Activated T-cell treated with anti-CD3 and anti-CD28 coated beads, Interleukin-2, amount 50 U/mL, for 72 hours (primary cell): ENCODE data around the gene ANP32B. TPM values are rescaled to one million over a fixed set of nuclear protein-coding genes. Genes with fewer than 3 reads are reported as not detected.
"Not testable (repeated sequence)": the region's sequence is repeated elsewhere in the genome, so short reads cannot be mapped to it uniquely, and the experiment has no call there.

Experiments
- ATAC-seq, 2 donors: fragments of 150-1000 bp; cut with Tn5 transposase; replicated peaks in 1 of 2; 2 replicates each; pipeline ENCODE4 v1.10.0; 2021; ENCODE audit warnings: moderate library complexity in 2 of 2, mild to moderate bottlenecking in 1 of 2
- DNase-seq, 2 donors: peaks; one replicate each; pipeline ENCODE4 v3.0.0; 2021 to 2022; ENCODE audit warnings: mixed read lengths in 1 of 2
- H3K27ac Mint-ChIP-seq: one replicate; pipeline ENCODE4 v1.8.0; 2022; ENCODE audit warnings: mild to moderate bottlenecking, moderate library complexity, mixed read lengths
- H3K27me3 Mint-ChIP-seq: one replicate; pipeline ENCODE4 v1.8.0; 2022; ENCODE audit warnings: low read depth, mixed read lengths
- H3K36me3 Mint-ChIP-seq, 2 donors: one replicate each; pipeline ENCODE4 v1.8.0; 2022; ENCODE audit warnings: mixed read lengths in 2 of 2, mild to moderate bottlenecking in 1 of 2; ENCODE audit not compliant: insufficient read depth in 2 of 2
- H3K4me1 Mint-ChIP-seq: one replicate; pipeline ENCODE4 v1.8.0; 2022; ENCODE audit warnings: low read depth, mixed read lengths
- H3K4me3 Mint-ChIP-seq, 2 donors: one replicate each; pipeline ENCODE4 v1.8.0; 2022; ENCODE audit warnings: mild to moderate bottlenecking in 2 of 2, mixed read lengths in 2 of 2, moderate library complexity in 2 of 2
- H3K9me3 Mint-ChIP-seq, 2 donors: one replicate each; pipeline ENCODE4 v1.8.0; 2022; ENCODE audit warnings: mixed read lengths in 2 of 2
- total RNA-seq, 2 donors: library from RNA; stranded (reverse); gene quantifications; one replicate each; pipeline ENCODE4 v1.2.3, GENCODE V29; 2022

ANP32B gene
- total RNA-seq, 2 donors from 2014 or later: 361 to 433 TPM

DNA sequence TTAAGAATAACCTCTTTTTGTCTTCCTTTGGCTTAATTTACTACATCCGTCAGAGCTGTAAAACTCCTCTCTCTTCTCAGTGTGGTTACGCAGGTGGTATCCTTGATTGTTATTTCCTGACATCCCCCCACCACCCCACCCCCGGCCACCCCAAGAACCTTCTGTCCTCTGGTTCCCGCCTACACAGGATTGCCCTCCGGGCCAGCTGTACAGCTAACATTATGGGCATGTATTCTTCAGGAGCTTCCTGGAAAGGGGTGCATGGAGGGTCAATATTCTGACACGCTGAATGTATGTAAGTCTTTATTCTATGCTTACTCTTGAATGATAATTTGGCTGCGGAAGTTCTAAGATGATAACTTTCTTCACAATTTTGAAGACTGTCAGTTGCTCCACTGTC, 13.0 kb upstream of the ANP32B start:
- ATAC-seq: no peak
- Mint-ChIP-seq H3K36me3 (peaks cover 0 to under 1% of the 10 kb centered on the region in 2 donors), H3K4me3 (peak overlapping the region in 1 of 2 donors; percentile 24), H3K27ac (no peak overlapping the region), H3K9me3 (no peaks in the 10 kb centered on the region), H3K4me1 (no peaks in the 10 kb centered on the region), H3K27me3 (no peaks in the 10 kb centered on the region)
- no peak for DNase-seq

GRCh38 chr9:97972753-97973152, 10.4 kb upstream of the ANP32B start:
- no peaks in the 10 kb centered on the region for H3K4me1 Mint-ChIP-seq
- H3K36me3 Mint-ChIP-seq: peaks cover 0 to 3% of the 10 kb centered on the region in 2 donors
- ATAC-seq (no peak), DNase-seq (no peak)
- H3K9me3 Mint-ChIP-seq: no peaks in the 10 kb centered on the region
- H3K27ac Mint-ChIP-seq: no peak overlapping the region
- no peak overlapping the region for H3K4me3 Mint-ChIP-seq
- H3K27me3 Mint-ChIP-seq: no peaks in the 10 kb centered on the region

- H3K27me3 Mint-ChIP-seq: no peaks in the 10 kb centered on the region
- no peak for DNase-seq
- peaks cover 0 to 3% of the 10 kb centered on the region in 2 donors for H3K36me3 Mint-ChIP-seq
- no peaks in the 10 kb centered on the region for H3K9me3 Mint-ChIP-seq
- ATAC-seq: no peak
- peaks cover 18% of the 10 kb centered on the region for H3K4me1 Mint-ChIP-seq
- H3K4me3 Mint-ChIP-seq: no peak overlapping the region
- H3K27ac Mint-ChIP-seq: no peak overlapping the region
These were observed 7.8 kb upstream of the ANP32B start for GRCh38 chr9:97975376-97975775.

GRCh38 chr9:97976633-97977032, 6.5 kb upstream of the ANP32B start:
- DNase-seq, H3K9me3 Mint-ChIP-seq, H3K27me3 Mint-ChIP-seq, H3K4me3 Mint-ChIP-seq, H3K27ac Mint-ChIP-seq, ATAC-seq, H3K36me3 Mint-ChIP-seq: not testable (repeated sequence)
- H3K4me1 Mint-ChIP-seq: peaks cover 31% of the 10 kb centered on the region

DNA sequence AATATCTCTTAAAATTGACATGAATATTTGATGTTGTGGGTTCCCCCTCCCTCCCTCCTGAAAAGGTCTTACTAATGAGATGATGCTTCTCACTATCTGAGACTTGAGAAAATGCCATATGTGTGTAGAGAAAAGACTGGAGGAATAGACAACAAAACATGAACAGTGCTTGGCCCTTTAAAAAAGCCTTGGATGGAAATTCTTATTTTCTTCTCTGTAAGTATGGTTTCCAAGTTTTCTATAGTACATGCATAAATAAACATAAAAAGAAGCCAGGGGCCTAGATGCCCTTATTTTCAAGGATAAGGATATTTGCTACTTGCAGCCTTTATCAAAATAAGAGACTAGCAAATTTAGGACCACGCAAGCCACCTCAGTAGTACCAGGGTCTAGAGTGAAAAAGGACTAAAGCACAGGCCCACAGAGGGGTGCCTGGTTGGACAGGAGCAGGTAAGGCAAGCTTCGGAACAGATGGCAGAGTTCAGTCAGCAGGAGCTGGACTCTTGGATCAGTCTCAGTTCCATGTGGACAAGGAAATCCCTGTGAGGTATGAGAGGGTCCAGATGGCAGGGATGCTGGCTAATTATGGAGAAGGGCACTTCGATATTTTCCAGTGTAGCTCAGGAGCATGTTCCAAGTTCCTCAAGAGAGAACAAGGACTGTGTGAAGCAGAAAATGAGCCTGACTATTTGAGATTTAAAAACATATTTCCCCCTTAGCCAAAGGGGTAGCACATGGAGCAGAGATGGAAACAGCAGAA, 4.6 kb upstream of the ANP32B start:
- Mint-ChIP-seq H3K36me3 (peaks cover 0 to 3% of the 10 kb centered on the region in 2 donors), H3K9me3 (no peaks in the 10 kb centered on the region), H3K27ac (no peak overlapping the region), H3K27me3 (no peaks in the 10 kb centered on the region), H3K4me3 (no peak overlapping the region), H3K4me1 (peaks cover 40% of the 10 kb centered on the region)
- ATAC-seq (no peak), DNase-seq (no peak)

GRCh38 chr9:97979788-97980478, 3.2 kb upstream of the ANP32B start:
- no peak for ATAC-seq
- Mint-ChIP-seq H3K4me1 (peaks cover 40% of the 10 kb centered on the region), H3K9me3 (no peaks in the 10 kb centered on the region), H3K27me3 (no peaks in the 10 kb centered on the region), H3K27ac (no peak overlapping the region), H3K36me3 (peaks cover 0 to 3% of the 10 kb centered on the region in 2 donors), H3K4me3 (peak overlapping the region in 1 of 2 donors; percentile 20)
- DNase-seq: no peak

GRCh38 chr9:97980479-97980803, 2.7 kb upstream of the ANP32B start:
- Mint-ChIP-seq H3K9me3 (no peaks in the 10 kb centered on the region), H3K4me3 (no peak overlapping the region), H3K27ac (no peak overlapping the region), H3K36me3 (peaks cover 0 to 4% of the 10 kb centered on the region in 2 donors), H3K4me1 (peaks cover 42% of the 10 kb centered on the region), H3K27me3 (no peaks in the 10 kb centered on the region)
- ATAC-seq (no peak), DNase-seq (no peak)

DNA sequence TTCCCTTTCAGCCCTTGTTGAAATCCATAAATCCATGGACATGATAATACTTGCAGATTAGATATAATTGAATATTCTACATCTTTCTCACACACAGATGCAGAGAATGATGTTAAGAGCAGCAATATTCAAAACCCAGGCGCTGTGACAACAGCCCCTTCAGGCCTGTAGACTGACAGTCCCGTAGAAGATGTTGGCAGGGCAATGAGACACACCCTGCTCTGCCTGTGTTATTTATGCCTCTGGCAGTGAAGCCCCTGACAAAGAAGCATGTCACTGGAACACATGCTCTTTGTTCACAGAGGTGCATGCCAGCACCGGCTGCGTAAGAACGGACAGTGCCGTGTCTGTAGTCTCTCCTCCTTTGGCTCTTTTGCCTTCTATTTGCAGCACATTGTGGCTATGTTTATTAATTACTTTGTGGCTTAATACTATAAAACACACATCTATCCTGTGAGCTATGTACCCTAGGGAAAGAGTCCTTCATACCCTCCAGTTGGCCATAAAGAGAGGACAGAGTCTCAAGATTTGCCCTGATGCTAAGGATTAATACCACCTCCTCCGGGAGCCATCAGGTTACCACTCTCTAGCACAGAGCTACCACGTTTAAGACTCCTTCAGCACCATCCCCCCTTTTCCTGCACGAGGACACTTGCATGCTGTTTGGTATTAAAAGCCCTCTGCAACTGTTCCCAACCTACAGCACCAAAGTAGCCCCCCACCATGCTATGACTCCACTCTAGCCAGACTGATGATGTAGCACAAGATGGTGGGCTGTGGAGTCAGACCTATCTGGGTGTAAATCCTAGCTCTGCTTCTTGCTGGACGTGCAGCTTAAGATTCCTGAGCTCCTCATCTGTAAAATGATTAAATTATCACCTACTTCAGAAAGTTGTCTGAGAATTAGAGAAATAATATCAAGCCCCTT, 2.0 kb upstream of the ANP32B start:
- H3K27me3 Mint-ChIP-seq: no peaks in the 10 kb centered on the region
- no peak for DNase-seq
- H3K4me3 Mint-ChIP-seq: peak overlapping the region; percentile 87 to 88
- H3K4me1 Mint-ChIP-seq: peaks cover 50% of the 10 kb centered on the region
- ATAC-seq: no peak
- H3K9me3 Mint-ChIP-seq: no peaks in the 10 kb centered on the region
- peaks cover 0 to 6% of the 10 kb centered on the region in 2 donors for H3K36me3 Mint-ChIP-seq
- H3K27ac Mint-ChIP-seq: peak overlapping the region; percentile 93

GRCh38 chr9:97981846-97982682, 1.1 kb upstream of the ANP32B start:
- Mint-ChIP-seq H3K4me3 (peak overlapping the region; percentile 87 to 88), H3K4me1 (peaks cover 58% of the 10 kb centered on the region), H3K27ac (peak overlapping the region; percentile 93), H3K9me3 (no peaks in the 10 kb centered on the region), H3K27me3 (no peaks in the 10 kb centered on the region), H3K36me3 (peaks cover 0 to 6% of the 10 kb centered on the region in 2 donors)
- DNase-seq (no peak), ATAC-seq (no peak)

DNA sequence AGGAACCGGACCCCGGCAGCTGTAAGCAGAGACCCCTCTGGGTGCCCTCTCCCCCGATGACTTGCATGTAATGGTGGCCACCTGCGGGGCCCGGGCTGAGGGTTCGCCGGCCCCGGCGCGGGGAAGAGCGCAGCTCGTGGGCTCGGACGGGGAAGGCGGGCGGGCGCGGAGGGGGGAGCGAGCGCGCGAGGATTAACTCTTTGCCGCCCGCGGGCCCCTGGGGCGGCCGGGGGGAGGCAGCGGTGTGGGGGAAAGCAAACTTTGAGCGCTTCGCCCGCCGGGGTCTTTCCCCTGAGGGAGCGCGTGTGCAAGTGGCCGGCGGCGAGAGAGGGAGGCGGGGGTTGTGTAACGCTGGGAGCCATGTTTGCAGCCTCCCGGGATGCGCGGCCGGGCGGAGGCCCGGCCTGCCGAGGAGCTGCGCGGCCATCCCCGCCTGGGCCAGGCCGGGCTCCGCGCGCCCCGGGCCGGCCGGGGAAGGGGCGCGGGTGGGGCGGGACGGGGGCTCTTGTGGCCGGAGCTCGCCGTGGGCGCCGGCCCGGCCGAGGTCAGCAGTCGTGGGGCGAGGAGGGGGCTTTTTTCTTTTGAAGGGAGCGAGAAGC, 547 bp downstream of the ANP32B start:
- Mint-ChIP-seq H3K27me3 (no peaks in the 10 kb centered on the region), H3K27ac (peak overlapping the region; percentile 75), H3K36me3 (peaks cover 4 to 6% of the 10 kb centered on the region in 2 donors), H3K4me1 (peaks cover 72% of the 10 kb centered on the region), H3K4me3 (peak overlapping the region; percentile 82 to 83), H3K9me3 (no peaks in the 10 kb centered on the region)
- ATAC-seq (peak; percentile 4 to 12), DNase-seq (peak; percentile 56 to 58)

GRCh38 chr9:97984188-97985057, 1.3 kb downstream of the ANP32B start:
- Mint-ChIP-seq H3K36me3 (peaks cover 5 to 6% of the 10 kb centered on the region in 2 donors), H3K27ac (peak overlapping the region; percentile 75), H3K27me3 (no peaks in the 10 kb centered on the region), H3K4me3 (peak overlapping the region; percentile 62 to 69), H3K9me3 (no peaks in the 10 kb centered on the region), H3K4me1 (peaks cover 73% of the 10 kb centered on the region)
- DNase-seq: peak; percentile 88 to 89
- peak; percentile 43 to 44 for ATAC-seq
